Measurements from ENCODE around the gene GYPC. TPM values are rescaled to one million over a fixed set of nuclear protein-coding genes. Genes with fewer than 3 reads are reported as not detected.

Gene GYPC
- total and polyA plus RNA-seq, 2 of the 4 experiments (the other 2 are of a cell fraction): 53.4 to 96.3 TPM

- Histone ChIP-seq H3K4ac (ENCODE audit: low read depth, low read length) (no peak overlapping the region), H2AK5ac (ENCODE audit: low read depth, low read length) (no peak overlapping the region), H2BK120ac (ENCODE audit: low read depth, low read length) (no peak overlapping the region), H3K36me3 (ENCODE audit: control insufficient read depth, insufficient read depth, low read length) (no peaks in the 10 kb centered on the region), H2BK5ac (ENCODE audit: low read depth, low read length, poor library complexity, severe bottlenecking) (no peak overlapping the region), H2AFZ (replicated peaks; ENCODE audit: low read length, poor library complexity) (no peak overlapping the region), H3K27ac (ENCODE audit: insufficient read depth, low read length) (no peak overlapping the region), H4K5ac (ENCODE audit: low read depth, low read length) (no peak overlapping the region), H2BK15ac (ENCODE audit: low read depth, low read length) (no peak overlapping the region), H3K9me1 (ENCODE audit: insufficient read depth, low read length) (no peaks in the 10 kb centered on the region), H3K4me2 (ENCODE audit: low read depth, low read length) (no peak overlapping the region), H4K8ac (ENCODE audit: low read depth in 2 of 2, low read length in 2 of 2) (no peak overlapping the region), H3K9me3 (ENCODE audit: control insufficient read depth, insufficient read depth, low read length) (no peaks in the 10 kb centered on the region), H3K18ac (ENCODE audit: low read depth, low read length) (no peak overlapping the region), H3K9ac (ENCODE audit: low read depth, low read length) (no peak overlapping the region), H4K91ac (ENCODE audit: insufficient read depth, low read depth, low read length) (no peak overlapping the region), H3K79me1 (ENCODE audit: low read depth in 1 of 2, low read length in 2 of 2) (no peaks in the 10 kb centered on the region), H3K14ac (replicated peaks; ENCODE audit: low read depth, low read length) (no peak overlapping the region), H3K56ac (ENCODE audit: extremely low read depth, insufficient read depth, low read length) (no peak overlapping the region), H2AK9ac (replicated peaks; ENCODE audit: low read depth, low read length, poor library complexity) (no peak overlapping the region), H3K4me3 (ENCODE audit: insufficient read depth, low read depth, low read length) (no peak overlapping the region), H3K4me1 (ENCODE audit: control insufficient read depth, insufficient read depth, low read length) (no peaks in the 10 kb centered on the region), H4K20me1 (ENCODE audit: insufficient read depth, low read length) (no peaks in the 10 kb centered on the region), H2BK20ac (ENCODE audit: low read depth, low read length) (no peak overlapping the region), H3K23ac (ENCODE audit: low read depth, low read length) (no peak overlapping the region), H3K27me3 (ENCODE audit: control insufficient read depth, insufficient read depth, low read length) (peaks cover 6% of the 10 kb centered on the region)
- dilution Hi-C loops (cut with HindIII; ENCODE audit: low sequenced_read_pairs, unreplicated experiment): no loop called here
- no peak for TF ChIP-seq MAFK (IDR thresholded peaks at IDR 0.05; ENCODE audit: low read depth, low read length)
- no peak for TF ChIP-seq RCOR1 (IDR thresholded peaks at IDR 0.05; ENCODE audit: insufficient replicate concordance, low read length)
- no peak for TF ChIP-seq POLR2A (IDR thresholded peaks at IDR 0.05; ENCODE audit: low read depth, low read length)
- TF ChIP-seq BHLHE40 (IDR thresholded peaks at IDR 0.05; ENCODE audit: low read depth, low read length): no peak
- TF ChIP-seq CEBPB (IDR thresholded peaks at IDR 0.05; ENCODE audit: low read depth, low read length): no peak
- TF ChIP-seq CTCF (conservative IDR thresholded peaks at IDR 0.05; ENCODE audit: low read depth, low read length): no peak
- TF ChIP-seq, protein P1, sequence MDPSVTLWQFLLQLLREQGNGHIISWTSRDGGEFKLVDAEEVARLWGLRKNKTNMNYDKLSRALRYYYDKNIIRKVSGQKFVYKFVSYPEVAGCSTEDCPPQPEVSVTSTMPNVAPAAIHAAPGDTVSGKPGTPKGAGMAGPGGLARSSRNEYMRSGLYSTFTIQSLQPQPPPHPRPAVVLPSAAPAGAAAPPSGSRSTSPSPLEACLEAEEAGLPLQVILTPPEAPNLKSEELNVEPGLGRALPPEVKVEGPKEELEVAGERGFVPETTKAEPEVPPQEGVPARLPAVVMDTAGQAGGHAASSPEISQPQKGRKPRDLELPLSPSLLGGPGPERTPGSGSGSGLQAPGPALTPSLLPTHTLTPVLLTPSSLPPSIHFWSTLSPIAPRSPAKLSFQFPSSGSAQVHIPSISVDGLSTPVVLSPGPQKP (IDR thresholded peaks at IDR 0.05; ENCODE audit: borderline replicate concordance, low read depth, low read length): no peak
- no peak for TF ChIP-seq SMC3 (IDR thresholded peaks at IDR 0.05; ENCODE audit: low read depth, low read length)
- TF ChIP-seq NFE2L2 (IDR thresholded peaks at IDR 0.05; ENCODE audit: low read depth, low read length): no peak
- no peak for TF ChIP-seq MAZ (IDR thresholded peaks at IDR 0.05; ENCODE audit: borderline replicate concordance, low read depth, low read length)
- no peak for TF ChIP-seq USF2 (IDR thresholded peaks at IDR 0.05; ENCODE audit: low read depth, low read length)
- TF ChIP-seq RAD21 (IDR thresholded peaks at IDR 0.05; ENCODE audit: low read length): no peak
- TF ChIP-seq MXI1 (IDR thresholded peaks at IDR 0.05; ENCODE audit: borderline replicate concordance, low read depth, low read length): no peak
- TF ChIP-seq FOS (IDR thresholded peaks at IDR 0.05; ENCODE audit: low read depth, low read length): no peak
- no peak for TF ChIP-seq RFX5 (IDR thresholded peaks at IDR 0.05; ENCODE audit: low read depth, low read length)
- TF ChIP-seq CHD1 (IDR thresholded peaks at IDR 0.05; ENCODE audit: low read depth, low read length): no peak
- ChIA-PET POLR2A (ENCODE audit: unreplicated experiment) (no interaction called here), CTCF (no interaction called here)
- no CpG with 5 or more reads among the region's 1 CpG for WGBS, 2 experiments (ENCODE audit: extremely low coverage in 2 of 2, insufficient read length in 1 of 2)
- BruUV-seq (replicated peaks): no TSS peak
- intact Hi-C loops (cut with micrococcal nuclease): no loop called here
- DNase-seq: no peak
- no peak for ATAC-seq (ENCODE audit: low read depth)
- in situ Hi-C loops (cut with MboI; ENCODE audit: low sequenced_read_pairs): no loop called here
Observed at GRCh38 chr2:126733795-126734194, 77.8 kb downstream of the GYPC start.
